ENCODE results near the gene TREML4. TPM values are rescaled to one million over a fixed set of nuclear protein-coding genes. Genes with fewer than 3 reads are reported as not detected.

TREML4 gene
- total and polyA plus RNA-seq, 2 of the 4 experiments (the other 2 are of a cell fraction): not detected

GRCh38 chr6:41247882-41248705, 19.9 kb downstream of the TREML4 start:
- H2BK5ac ChIP-seq (ENCODE audit: low read depth, low read length, poor library complexity, severe bottlenecking): no peak overlapping the region
- no peaks in the 10 kb centered on the region for H3K36me3 ChIP-seq (ENCODE audit: control insufficient read depth, insufficient read depth, low read length)
- H4K8ac ChIP-seq (ENCODE audit: low read depth in 2 of 2, low read length in 2 of 2): no peak overlapping the region
- no peak overlapping the region for H2AK9ac ChIP-seq (replicated peaks; ENCODE audit: low read depth, low read length, poor library complexity)
- no peak overlapping the region for H3K27ac ChIP-seq (ENCODE audit: insufficient read depth, low read length)
- dilution Hi-C loops (cut with HindIII; ENCODE audit: low sequenced_read_pairs, unreplicated experiment) (no loop called here), intact Hi-C loops (cut with micrococcal nuclease) (no loop called here), in situ Hi-C loops (cut with MboI; ENCODE audit: low sequenced_read_pairs) (no loop called here)
- no peaks in the 10 kb centered on the region for H3K9me3 ChIP-seq (ENCODE audit: control insufficient read depth, insufficient read depth, low read length)
- H3K9me1 ChIP-seq (ENCODE audit: insufficient read depth, low read length): no peaks in the 10 kb centered on the region
- H3K4me2 ChIP-seq (ENCODE audit: low read depth, low read length): no peak overlapping the region
- H2AFZ ChIP-seq (replicated peaks; ENCODE audit: low read length, poor library complexity): no peak overlapping the region
- 48% methylated on average over 5 of the region's 7 CpGs; no CpG with 5 or more reads in 1 of the 2 experiments for WGBS, 2 experiments (ENCODE audit: extremely low coverage in 2 of 2, insufficient read length in 1 of 2)
- no peaks in the 10 kb centered on the region for H3K4me1 ChIP-seq (ENCODE audit: control insufficient read depth, insufficient read depth, low read length)
- H2BK120ac ChIP-seq (ENCODE audit: low read depth, low read length): no peak overlapping the region
- no peak overlapping the region for H3K14ac ChIP-seq (replicated peaks; ENCODE audit: low read depth, low read length)
- no peaks in the 10 kb centered on the region for H4K20me1 ChIP-seq (ENCODE audit: insufficient read depth, low read length)
- no peak overlapping the region for H3K4me3 ChIP-seq (ENCODE audit: insufficient read depth, low read depth, low read length)
- no peak for TF ChIP-seq SMC3 (IDR thresholded peaks at IDR 0.05; ENCODE audit: low read depth, low read length)
- no peak for TF ChIP-seq BHLHE40 (IDR thresholded peaks at IDR 0.05; ENCODE audit: low read depth, low read length)
- no peak for TF ChIP-seq MXI1 (IDR thresholded peaks at IDR 0.05; ENCODE audit: borderline replicate concordance, low read depth, low read length)
- TF ChIP-seq ELK1 (IDR thresholded peaks at IDR 0.05; ENCODE audit: borderline replicate concordance, low read depth, low read length): no peak
- TF ChIP-seq CTCF (conservative IDR thresholded peaks at IDR 0.05; ENCODE audit: low read depth, low read length): no peak
- no peak for TF ChIP-seq RCOR1 (IDR thresholded peaks at IDR 0.05; ENCODE audit: insufficient replicate concordance, low read length)
- TF ChIP-seq MAZ (IDR thresholded peaks at IDR 0.05; ENCODE audit: borderline replicate concordance, low read depth, low read length): no peak
- TF ChIP-seq USF2 (IDR thresholded peaks at IDR 0.05; ENCODE audit: low read depth, low read length): no peak
- no peak for TF ChIP-seq CHD1 (IDR thresholded peaks at IDR 0.05; ENCODE audit: low read depth, low read length)
- no peak for TF ChIP-seq RFX5 (IDR thresholded peaks at IDR 0.05; ENCODE audit: low read depth, low read length)
- no peak for TF ChIP-seq POLR2A (IDR thresholded peaks at IDR 0.05; ENCODE audit: low read depth, low read length)
- no peak for TF ChIP-seq CEBPB (IDR thresholded peaks at IDR 0.05; ENCODE audit: low read depth, low read length)
- DNase-seq (no peak), ATAC-seq (ENCODE audit: low read depth) (no peak)
- no peaks in the 10 kb centered on the region for H3K27me3 ChIP-seq (ENCODE audit: control insufficient read depth, insufficient read depth, low read length)
- no peak overlapping the region for H4K91ac ChIP-seq (ENCODE audit: insufficient read depth, low read depth, low read length)
- no peaks in the 10 kb centered on the region for H3K79me1 ChIP-seq (ENCODE audit: low read depth in 1 of 2, low read length in 2 of 2)
- POLR2A ChIA-PET (ENCODE audit: unreplicated experiment): no interaction called here
- H3K4ac ChIP-seq (ENCODE audit: low read depth, low read length): no peak overlapping the region
- H3K23ac ChIP-seq (ENCODE audit: low read depth, low read length): no peak overlapping the region
- H2AK5ac ChIP-seq (ENCODE audit: low read depth, low read length): no peak overlapping the region
- no peak overlapping the region for H2BK20ac ChIP-seq (ENCODE audit: low read depth, low read length)
- no peak overlapping the region for H4K5ac ChIP-seq (ENCODE audit: low read depth, low read length)
- CTCF ChIA-PET: no interaction called here
- H2BK15ac ChIP-seq (ENCODE audit: low read depth, low read length): no peak overlapping the region
- no TSS peak for BruUV-seq (replicated peaks)
- no peak overlapping the region for H3K18ac ChIP-seq (ENCODE audit: low read depth, low read length)
- H3K56ac ChIP-seq (ENCODE audit: extremely low read depth, insufficient read depth, low read length): no peak overlapping the region
- H3K9ac ChIP-seq (ENCODE audit: low read depth, low read length): no peak overlapping the region
